IPS-18a (cell line): ENCODE results near the gene DET1.

ENCODE experiments used
- H3K27ac ChIP-seq: one replicate; pipeline ENCODE4 v1.5.1; 2013; ENCODE audit warnings: low read length
- H3K27me3 ChIP-seq: one replicate; pipeline ENCODE4 v1.6.1; 2013; ENCODE audit warnings: mild to moderate bottlenecking, low read length; ENCODE audit not compliant: control insufficient read depth, insufficient read depth
- H3K36me3 ChIP-seq: one replicate; pipeline ENCODE4 v1.6.1; 2013; ENCODE audit warnings: low read depth, low read length; ENCODE audit not compliant: control insufficient read depth
- H3K4me1 ChIP-seq: one replicate; pipeline ENCODE4 v1.6.1; 2013; ENCODE audit warnings: low read depth, low read length; ENCODE audit not compliant: control insufficient read depth
- H3K4me3 ChIP-seq: one replicate; pipeline ENCODE4 v1.5.1; 2013; ENCODE audit warnings: low read length
- H3K9ac ChIP-seq: one replicate; pipeline ENCODE4 v1.6.1; 2013; ENCODE audit warnings: mild to moderate bottlenecking, low read length, moderate library complexity
- H3K9me3 ChIP-seq: one replicate; pipeline ENCODE4 v1.6.1; 2013; ENCODE audit warnings: low read depth, low read length; ENCODE audit not compliant: control insufficient read depth

DET1 gene

DNA sequence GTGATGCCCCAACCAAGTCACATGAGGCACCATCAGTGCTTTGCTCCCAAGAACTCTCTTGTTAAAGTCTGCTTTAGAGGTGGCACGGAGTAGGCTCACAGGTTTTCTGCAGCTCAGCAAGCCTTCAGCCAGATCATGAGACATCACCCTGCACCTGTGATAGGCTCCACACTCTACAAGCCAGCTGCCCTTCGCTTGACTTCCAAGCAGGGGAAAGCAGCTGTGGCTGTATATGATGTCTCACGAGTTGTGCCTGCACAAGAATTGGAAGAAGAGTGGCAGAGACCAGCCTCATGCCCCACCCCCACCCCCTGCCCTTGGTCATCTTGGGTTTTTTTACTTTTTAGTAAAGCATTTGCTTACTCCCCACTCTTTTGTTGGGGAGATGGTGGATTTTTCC is 56.4 kb downstream of the DET1 start:
- no peak overlapping the region for H3K4me3 ChIP-seq
- no peaks in the 10 kb centered on the region for H3K9me3 ChIP-seq
- H3K27me3 ChIP-seq = no peaks in the 10 kb centered on the region
- H3K36me3 ChIP-seq = no peaks in the 10 kb centered on the region
- peaks cover 4% of the 10 kb centered on the region for H3K4me1 ChIP-seq
- no peak overlapping the region for H3K9ac ChIP-seq
- H3K27ac ChIP-seq = no peak overlapping the region

DNA sequence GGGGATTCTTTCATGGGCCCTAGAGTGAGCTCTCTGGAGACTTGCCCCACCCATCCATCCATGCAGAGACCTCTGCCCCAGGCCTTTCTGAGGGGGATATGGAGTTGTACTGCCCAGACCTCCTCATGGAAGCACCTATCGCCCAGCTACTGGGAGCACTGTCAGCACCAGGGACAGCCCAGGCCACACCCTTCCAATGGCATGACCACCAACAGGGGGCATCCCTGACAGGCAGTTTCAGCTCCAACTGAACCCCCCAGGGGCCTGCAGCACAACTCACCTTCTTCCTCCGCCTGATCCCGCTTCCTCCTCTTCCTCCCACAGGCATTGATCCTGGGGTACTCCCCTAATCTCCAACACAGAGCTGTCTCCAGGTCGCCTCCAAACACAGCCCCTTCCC is 57.2 kb downstream of the DET1 start:
- no peak overlapping the region for H3K27ac ChIP-seq
- H3K9me3 ChIP-seq = no peaks in the 10 kb centered on the region
- no peak overlapping the region for H3K4me3 ChIP-seq
- peaks cover 11% of the 10 kb centered on the region for H3K4me1 ChIP-seq
- H3K36me3 ChIP-seq = no peaks in the 10 kb centered on the region
- H3K27me3 ChIP-seq = no peaks in the 10 kb centered on the region
- H3K9ac ChIP-seq = no peak overlapping the region

DNA sequence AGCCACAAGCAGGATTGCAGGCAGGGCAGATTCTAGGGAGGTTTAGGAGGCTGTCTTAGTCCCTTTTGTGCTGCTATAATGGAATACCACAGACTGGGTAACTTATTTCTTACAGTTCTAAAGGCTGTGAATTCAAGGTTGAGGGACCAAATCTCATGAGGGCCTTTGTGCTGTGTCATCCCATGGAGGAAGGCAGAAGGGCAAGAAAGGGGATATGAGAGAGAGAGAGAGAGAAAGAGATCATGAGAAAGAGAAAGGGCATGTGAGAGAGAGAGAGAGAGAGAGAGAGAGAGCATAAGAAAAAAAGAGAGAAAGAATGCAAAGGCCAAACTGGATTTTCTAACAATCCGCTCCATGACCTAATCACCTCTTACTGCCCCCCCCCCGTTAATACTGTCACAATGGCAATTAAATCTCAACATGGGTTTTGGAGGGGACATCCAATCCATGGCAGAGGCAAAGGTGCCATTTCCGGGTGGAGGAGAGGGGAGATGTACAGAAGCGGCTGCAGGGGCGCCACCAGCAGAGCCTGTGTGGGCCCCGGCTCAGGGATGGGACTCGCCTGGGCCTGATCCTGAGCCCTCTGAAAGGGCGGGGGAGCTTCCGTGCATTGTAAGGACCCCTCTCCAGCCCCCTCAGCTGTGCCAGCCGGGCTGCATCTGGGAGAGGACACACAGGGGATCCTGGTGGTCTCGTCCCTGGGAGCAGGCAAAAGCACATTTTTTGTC is 58.5 kb downstream of the DET1 start:
- Histone ChIP-seq H3K36me3 (no peaks in the 10 kb centered on the region), H3K4me1 (peaks cover 15% of the 10 kb centered on the region), H3K27me3 (no peaks in the 10 kb centered on the region), H3K4me3 (no peak overlapping the region), H3K27ac (no peak overlapping the region), H3K9me3 (no peaks in the 10 kb centered on the region), H3K9ac (no peak overlapping the region)

DNA sequence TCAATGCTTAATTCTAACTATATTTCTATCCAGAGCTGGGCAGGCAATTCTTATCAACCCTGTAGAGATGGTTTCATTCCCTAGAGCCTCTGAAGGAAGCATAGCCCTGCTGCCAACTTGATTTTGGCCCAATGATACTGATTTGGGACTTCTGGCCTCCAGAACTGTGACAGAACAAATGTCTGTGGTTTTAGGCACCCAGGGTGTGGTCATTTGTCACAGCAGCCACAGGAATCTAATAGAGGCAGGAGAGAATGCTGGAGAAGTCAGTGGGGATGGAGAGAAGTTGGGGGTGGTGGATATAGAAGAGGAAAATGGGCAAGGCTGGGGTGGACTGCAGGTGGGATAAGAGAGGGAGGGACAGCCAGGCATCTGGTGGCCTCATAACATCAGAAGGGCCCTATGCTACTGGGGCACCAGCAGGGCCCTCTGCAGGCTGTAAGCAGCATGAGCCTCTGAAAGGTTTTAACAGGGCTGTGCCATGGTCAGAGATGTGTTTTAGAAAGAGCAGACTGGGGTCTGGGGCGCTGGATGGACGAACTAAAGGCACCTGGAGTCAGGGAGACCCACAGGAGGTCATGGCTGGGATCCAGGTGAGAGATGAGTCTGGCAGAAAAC is 59.2 kb downstream of the DET1 start:
- Histone ChIP-seq H3K27me3 (no peaks in the 10 kb centered on the region), H3K9ac (no peak overlapping the region), H3K9me3 (no peaks in the 10 kb centered on the region), H3K36me3 (no peaks in the 10 kb centered on the region), H3K27ac (no peak overlapping the region), H3K4me1 (peaks cover 15% of the 10 kb centered on the region), H3K4me3 (no peak overlapping the region)

DNA sequence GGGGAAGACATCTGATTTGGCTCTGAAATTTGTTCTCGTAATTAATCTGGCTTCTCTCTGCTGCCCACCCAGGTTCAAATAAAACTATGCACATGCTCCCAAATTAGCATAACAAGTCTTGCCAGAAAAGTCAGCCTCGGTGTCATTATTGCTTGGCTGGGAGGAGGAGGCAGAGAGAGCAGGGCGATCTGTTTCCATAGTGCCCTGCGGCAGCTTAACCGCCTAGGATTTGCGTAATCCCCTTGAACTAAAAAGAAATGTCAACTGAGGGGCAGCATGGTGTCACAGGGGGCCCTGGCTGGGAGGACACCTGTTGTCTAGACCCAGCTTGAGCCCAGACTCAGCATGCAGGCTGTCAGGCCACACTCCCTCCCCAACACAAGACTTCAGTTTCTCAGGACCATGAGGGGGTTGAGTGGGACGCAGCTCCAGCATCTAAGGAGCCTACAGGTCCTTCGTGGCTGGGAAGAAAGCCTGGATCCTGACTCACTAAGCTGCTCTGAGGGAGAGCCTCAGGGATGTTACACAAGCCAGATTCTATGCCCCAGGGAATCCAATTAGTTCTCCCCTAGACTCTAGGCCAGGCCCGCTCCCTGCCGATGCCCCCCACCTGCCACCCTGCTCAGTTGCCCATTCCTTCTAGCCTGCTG is 61.7 kb downstream of the DET1 start:
- Histone ChIP-seq H3K9ac (no peak overlapping the region), H3K27ac (no peak overlapping the region), H3K27me3 (no peaks in the 10 kb centered on the region), H3K4me3 (no peak overlapping the region), H3K4me1 (peaks cover 15% of the 10 kb centered on the region), H3K9me3 (no peaks in the 10 kb centered on the region), H3K36me3 (no peaks in the 10 kb centered on the region)

DNA sequence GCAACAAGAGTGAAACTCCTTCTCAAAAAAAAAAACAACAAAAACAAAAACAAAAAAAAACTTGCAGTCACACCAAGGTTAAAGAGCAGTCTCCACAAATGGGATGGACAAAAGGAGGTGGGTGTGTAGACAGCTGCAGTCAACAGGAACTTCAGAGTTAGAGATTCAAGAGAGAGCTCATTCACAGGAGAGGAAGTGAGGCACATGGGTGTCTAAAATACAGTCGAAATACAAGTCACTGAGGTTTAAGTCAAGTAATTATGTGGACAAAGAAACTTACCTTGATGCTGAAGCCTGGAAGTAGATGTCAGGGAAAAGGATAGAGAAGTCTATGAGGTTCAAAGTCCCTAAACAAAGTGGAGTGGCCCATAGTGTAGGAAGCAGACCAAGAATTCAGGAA is 64.2 kb downstream of the DET1 start:
- Histone ChIP-seq H3K4me3 (no peak overlapping the region), H3K9ac (no peak overlapping the region), H3K4me1 (peaks cover 15% of the 10 kb centered on the region), H3K27me3 (no peaks in the 10 kb centered on the region), H3K36me3 (no peaks in the 10 kb centered on the region), H3K27ac (no peak overlapping the region), H3K9me3 (no peaks in the 10 kb centered on the region)

DNA sequence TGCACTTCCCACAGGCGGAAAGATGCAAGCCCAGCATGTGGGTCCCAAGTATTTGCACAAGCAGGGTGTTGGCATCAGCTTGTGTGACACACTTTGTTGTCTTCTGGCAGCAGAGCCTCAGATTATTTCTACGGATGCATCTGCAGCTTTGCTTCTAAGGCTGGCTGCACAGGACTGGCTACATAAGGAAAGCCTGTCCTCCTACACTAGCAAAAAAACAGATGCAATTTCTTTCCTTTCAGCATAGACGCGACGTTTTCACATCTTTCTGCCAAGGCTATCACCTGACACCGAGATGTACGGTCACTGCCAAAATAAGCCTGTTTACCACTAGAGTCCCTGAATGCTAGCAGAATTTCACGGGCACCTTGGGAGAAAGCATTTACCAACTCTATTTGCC is 65.5 kb downstream of the DET1 start:
- H3K9ac ChIP-seq = no peak overlapping the region
- H3K27ac ChIP-seq = no peak overlapping the region
- no peak overlapping the region for H3K4me3 ChIP-seq
- no peaks in the 10 kb centered on the region for H3K36me3 ChIP-seq
- no peaks in the 10 kb centered on the region for H3K9me3 ChIP-seq
- no peaks in the 10 kb centered on the region for H3K27me3 ChIP-seq
- H3K4me1 ChIP-seq = peaks cover 15% of the 10 kb centered on the region

DNA sequence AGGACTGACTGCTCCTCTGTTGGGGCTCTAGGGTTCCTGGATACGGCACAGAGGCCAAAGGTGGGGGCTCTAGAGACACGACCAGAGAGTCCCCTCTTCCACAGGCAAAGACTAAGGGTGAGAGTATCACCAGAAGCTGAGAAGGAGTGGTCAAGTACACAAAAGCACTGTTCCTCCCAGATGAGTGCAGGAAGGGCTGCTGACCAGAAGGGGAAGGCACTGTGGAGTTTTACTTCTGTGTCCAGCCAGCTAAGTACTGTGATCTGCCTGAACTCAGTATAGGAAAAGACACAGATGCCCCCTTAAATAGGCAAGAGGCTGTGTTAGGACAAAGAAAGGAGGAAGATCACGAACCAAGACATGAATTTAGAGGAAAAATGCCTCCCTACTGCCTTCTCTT is 67.3 kb downstream of the DET1 start:
- Histone ChIP-seq H3K27me3 (no peaks in the 10 kb centered on the region), H3K9me3 (no peaks in the 10 kb centered on the region), H3K36me3 (no peaks in the 10 kb centered on the region)

DNA sequence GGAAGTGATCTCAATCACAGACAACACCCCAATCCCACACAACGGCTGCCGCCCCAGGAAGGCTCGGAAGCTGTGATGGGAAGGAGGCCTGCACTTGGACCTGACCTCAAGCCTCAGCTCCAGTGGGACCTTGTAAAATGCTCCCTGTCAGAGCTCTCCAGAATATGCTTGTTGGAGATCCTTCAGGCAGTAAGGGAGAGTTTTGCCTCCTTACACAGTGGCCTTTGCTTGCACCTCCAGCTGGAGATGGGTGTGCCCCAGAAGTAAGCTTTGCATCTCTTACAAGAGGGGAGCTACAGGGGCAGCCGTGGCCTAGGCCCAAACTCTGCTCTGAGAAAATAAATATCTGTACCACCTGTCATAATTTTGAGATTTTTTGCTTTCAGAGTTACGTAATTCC is 68.6 kb downstream of the DET1 start:
- H3K4me3 ChIP-seq = no peak overlapping the region
- no peak overlapping the region for H3K9ac ChIP-seq
- no peaks in the 10 kb centered on the region for H3K9me3 ChIP-seq
- no peaks in the 10 kb centered on the region for H3K27me3 ChIP-seq
- H3K36me3 ChIP-seq = peaks cover 6% of the 10 kb centered on the region
- no peaks in the 10 kb centered on the region for H3K4me1 ChIP-seq
- no peak overlapping the region for H3K27ac ChIP-seq

More for the DNA sequence above, 67.3 kb downstream of the DET1 start:
- Histone ChIP-seq H3K9ac (no peak overlapping the region), H3K4me3 (no peak overlapping the region), H3K27ac (no peak overlapping the region), H3K4me1 (peaks cover 2% of the 10 kb centered on the region)

DNA sequence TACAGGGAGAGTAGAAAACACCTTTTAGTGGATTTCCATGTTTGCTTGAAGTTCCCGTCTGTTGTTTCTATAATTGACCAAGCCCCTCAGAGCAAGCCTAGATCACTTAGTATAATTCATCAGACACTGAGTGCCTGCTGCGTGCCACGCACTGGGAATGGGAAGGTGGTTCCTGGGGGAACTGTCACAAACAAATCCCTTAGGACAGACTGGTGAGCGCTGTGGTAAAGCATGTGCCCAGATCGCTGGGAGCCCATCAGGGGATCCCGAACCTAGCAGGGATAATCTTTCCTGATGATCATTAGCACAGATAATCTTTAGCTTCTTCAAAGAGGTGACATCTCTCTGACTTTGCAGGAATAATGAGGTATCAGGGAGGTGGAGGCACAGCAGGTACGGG is 69.4 kb downstream of the DET1 start:
- Histone ChIP-seq H3K36me3 (peaks cover 10% of the 10 kb centered on the region), H3K27ac (no peak overlapping the region), H3K4me1 (no peaks in the 10 kb centered on the region), H3K9ac (no peak overlapping the region), H3K4me3 (no peak overlapping the region), H3K9me3 (no peaks in the 10 kb centered on the region), H3K27me3 (no peaks in the 10 kb centered on the region)

DNA sequence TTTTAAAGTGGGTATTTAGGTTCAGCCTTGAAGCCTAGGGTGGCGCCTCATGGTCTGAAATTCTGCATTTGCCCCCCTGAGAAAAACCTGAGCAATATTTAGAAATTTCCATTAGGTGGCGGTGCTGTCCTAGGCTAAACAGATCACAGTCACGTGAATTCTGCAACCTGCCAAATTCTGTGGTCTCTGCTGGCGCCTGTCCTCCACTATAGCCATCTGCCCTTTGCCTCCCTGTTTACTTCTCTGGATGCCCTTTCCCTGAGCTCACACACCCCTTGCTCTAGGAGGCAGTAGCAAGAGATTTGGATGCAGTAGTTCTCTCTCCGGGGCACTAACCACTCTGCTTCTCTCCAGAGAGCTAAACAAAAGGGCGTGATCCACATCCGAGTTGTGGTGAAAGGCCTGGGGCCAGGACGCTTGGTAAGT is 69.8 kb downstream of the DET1 start:
- Histone ChIP-seq H3K4me3 (no peak overlapping the region), H3K36me3 (peaks cover 10% of the 10 kb centered on the region), H3K4me1 (no peaks in the 10 kb centered on the region), H3K27me3 (no peaks in the 10 kb centered on the region), H3K9ac (no peak overlapping the region), H3K9me3 (no peaks in the 10 kb centered on the region), H3K27ac (no peak overlapping the region)
